HG02970 (cell line): ENCODE data around the gene LUC7L.
"Not testable (repeated sequence)": the region's sequence is repeated elsewhere in the genome, so short reads cannot be mapped to it uniquely, and the experiment has no call there.

Experiments
- ATAC-seq: cut with Tn5 transposase; IDR thresholded peaks from one replicate; pipeline ENCODE4 v1.9.1; 2021; ENCODE audit warnings: mild to moderate bottlenecking, moderate library complexity, moderate number of reproducible peaks; ENCODE audit not compliant: unreplicated experiment, low FRiP score

LUC7L gene

GRCh38 chr16:169014-169413 is 60.2 kb downstream of the LUC7L start:
- ATAC-seq = no peak

GRCh38 chr16:168424-168823 is 60.8 kb downstream of the LUC7L start:
- no peak for ATAC-seq

GRCh38 chr16:167122-167690 is 62.0 kb downstream of the LUC7L start:
- no peak for ATAC-seq

- ATAC-seq = no peak
Measured at GRCh38 chr16:166375-167121, 62.7 kb downstream of the LUC7L start.

GRCh38 chr16:165539-166374 is 63.5 kb downstream of the LUC7L start, which contains the start of gene HBM:
HBM (plus strand) TSS chr16:165978; CDS start chr16:165998, 20 bp downstream.
- ATAC-seq = no peak

- no peak for ATAC-seq
Measured at GRCh38 chr16:164827-165538, 64.3 kb downstream of the LUC7L start.

- not testable (repeated sequence) for ATAC-seq
Measured at GRCh38 chr16:164134-164823, 65.0 kb downstream of the LUC7L start.

- ATAC-seq = not testable (repeated sequence)
Measured at GRCh38 chr16:163696-164095, 65.6 kb downstream of the LUC7L start.

GRCh38 chr16:163139-163538 is 66.1 kb downstream of the LUC7L start:
- not testable (repeated sequence) for ATAC-seq

DNA sequence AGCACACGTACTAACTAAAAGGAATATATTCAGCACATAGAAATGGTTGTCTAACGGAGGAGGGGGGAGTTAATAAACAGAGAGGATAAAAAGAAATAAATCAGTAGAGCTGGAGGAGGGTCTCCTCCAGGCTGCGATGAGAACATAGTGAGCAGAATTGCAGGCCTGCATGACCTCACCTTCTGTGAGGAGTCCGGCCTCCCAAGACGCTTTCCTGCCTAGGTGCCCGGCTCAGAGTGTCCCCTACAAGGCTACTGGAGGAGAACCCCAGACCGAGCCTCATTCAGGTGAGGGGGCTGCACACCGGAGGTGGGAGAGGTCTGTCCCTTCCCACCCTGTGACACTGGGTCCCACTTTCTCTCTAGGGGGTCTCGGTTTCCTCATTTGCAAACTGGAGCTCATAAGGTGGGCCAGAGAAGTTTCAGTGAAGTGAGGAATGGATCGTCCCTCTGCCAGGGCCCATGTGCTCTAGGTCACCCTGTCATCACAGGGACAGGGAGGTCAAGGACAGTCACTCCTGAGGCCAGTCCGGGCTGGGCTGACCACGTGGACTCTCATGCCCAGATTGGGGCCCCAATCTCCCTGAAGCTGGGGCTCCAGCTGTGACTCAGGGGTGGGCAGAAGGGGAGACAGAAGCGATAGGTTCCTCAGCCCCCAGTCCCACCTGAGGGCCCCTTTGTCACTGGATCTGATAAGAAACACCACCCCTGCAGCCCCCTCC is 66.8 kb downstream of the LUC7L start:
- no peak for ATAC-seq

DNA sequence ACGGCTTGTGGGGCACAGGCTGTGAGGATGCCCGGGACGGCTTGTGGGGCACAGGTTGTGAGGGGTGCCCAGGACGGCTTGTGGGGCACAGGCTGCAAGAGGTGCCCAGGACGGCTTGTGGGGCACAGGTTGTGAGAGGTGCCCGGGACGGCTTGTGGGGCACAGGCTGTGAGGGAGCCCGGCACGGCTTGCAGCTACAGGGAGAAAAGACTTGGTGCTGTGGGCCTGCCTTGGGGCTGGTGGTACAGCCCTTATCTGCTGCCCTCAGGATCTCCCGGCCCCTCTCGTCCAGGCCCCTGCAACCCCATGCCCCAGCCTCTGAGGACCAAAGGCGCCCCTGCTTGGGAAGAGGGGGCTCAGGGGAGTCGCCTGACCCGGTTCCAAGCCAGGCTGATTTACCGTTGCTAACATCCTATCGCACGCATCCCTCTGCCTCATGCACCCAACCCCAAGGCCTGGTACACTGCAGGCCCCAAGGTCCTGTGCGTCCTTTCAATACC is 68.5 kb downstream of the LUC7L start:
- no peak for ATAC-seq

GRCh38 chr16:160242-160641 is 69.0 kb downstream of the LUC7L start:
- not testable (repeated sequence) for ATAC-seq

DNA sequence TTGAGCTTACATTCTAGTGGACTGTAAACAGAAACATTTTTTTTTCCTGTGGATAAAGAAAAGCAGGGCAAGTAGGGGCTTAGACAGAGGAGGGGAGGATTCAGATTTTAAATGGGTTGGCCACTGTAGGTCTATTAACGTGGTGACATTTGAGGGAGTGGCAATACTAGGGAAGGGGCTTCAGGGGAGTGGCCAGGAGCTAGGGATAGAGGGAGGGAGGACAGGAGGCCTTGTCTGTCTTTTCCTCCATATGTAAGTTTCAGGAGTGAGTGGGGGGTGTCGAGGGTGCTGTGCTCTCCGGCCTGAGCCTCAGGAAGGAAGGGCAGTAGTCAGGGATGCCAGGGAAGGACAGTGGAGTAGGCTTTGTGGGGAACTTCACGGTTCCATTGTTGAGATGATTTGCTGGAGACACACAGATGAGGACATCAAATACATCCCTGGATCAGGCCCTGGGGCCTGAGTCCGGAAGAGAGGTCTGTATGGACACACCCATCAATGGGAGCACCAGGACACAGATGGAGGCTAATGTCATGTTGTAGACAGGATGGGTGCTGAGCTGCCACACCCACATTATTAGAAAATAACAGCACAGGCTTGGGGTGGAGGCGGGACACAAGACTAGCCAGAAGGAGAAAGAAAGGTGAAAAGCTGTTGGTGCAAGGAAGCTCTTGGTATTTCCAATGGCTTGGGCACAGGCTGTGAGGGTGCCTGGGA is 70.0 kb downstream of the LUC7L start:
- ATAC-seq = no peak

GRCh38 chr16:155031-155398 is 74.2 kb downstream of the LUC7L start:
- no peak for ATAC-seq

GRCh38 chr16:154217-155030 is 74.8 kb downstream of the LUC7L start:
- ATAC-seq = no peak

DNA sequence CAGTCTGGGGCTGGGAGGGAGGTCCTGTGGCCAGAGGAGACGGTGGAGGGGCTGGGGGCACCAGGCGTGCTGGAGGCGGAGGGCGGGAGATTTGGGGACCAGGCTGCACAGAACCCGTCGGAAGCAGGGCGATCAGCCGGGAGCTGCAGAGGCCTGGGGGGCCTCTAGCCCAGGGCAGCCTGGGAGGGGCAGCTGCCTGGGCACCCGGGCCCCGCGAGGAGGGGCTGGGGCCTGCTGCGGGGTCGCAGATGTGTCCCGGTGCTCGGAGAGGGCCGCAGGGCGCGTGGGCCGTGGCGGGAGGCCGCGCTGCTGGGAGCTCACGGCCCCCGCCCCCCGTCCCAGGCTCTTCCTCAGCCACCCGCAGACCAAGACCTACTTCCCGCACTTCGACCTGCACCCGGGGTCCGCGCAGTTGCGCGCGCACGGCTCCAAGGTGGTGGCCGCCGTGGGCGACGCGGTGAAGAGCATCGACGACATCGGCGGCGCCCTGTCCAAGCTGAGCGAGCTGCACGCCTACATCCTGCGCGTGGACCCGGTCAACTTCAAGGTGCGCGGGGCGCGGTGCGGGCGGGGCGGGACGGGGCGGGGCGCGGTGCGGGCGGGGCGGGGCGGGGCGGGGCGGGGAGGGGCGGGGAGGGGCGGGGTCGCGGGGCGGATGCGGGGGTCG is 75.6 kb downstream of the LUC7L start:
- not testable (repeated sequence) for ATAC-seq

GRCh38 chr16:153129-153521 is 76.1 kb downstream of the LUC7L start:
- not testable (repeated sequence) for ATAC-seq
